DMS153 treated with DMSO at 0.1 percent for 48 hours (cell line): ENCODE data around the gene GALC.
A peak's percentile ranks its signal among the peaks of the same experiment; 100 is the strongest.

Source experiments
- DNase-seq: peaks from one replicate; lab custom pipeline; 2025; ENCODE audit not compliant: unreplicated experiment; lab: John Stamatoyannopoulos, UW

The GALC gene

GRCh38 chr14:87960013-87960787 lies 32.8 kb downstream of the GALC start:
- no peak for DNase-seq

- DNase-seq: no peak
Measured at GRCh38 chr14:87955501-87955900, 37.5 kb downstream of the GALC start.

- no peak for DNase-seq
Measured at GRCh38 chr14:87952307-87953094, 40.5 kb downstream of the GALC start.

- peak; percentile 33 for DNase-seq
Measured at GRCh38 chr14:87944987-87945604, 47.9 kb downstream of the GALC start.

GRCh38 chr14:87940894-87941293 lies 52.1 kb downstream of the GALC start:
- no peak for DNase-seq

GRCh38 chr14:87940382-87940781 lies 52.6 kb downstream of the GALC start:
- no peak for DNase-seq

GRCh38 chr14:87935886-87936285 lies 57.1 kb downstream of the GALC start:
- DNase-seq: peak; percentile 28

- no peak for DNase-seq
Measured at GRCh38 chr14:87935081-87935828, 57.7 kb downstream of the GALC start.

- DNase-seq: no peak
Measured at GRCh38 chr14:87934185-87934584, 58.8 kb downstream of the GALC start.

- DNase-seq: no peak
Measured at GRCh38 chr14:87916886-87917275, 76.1 kb downstream of the GALC start.

- no peak for DNase-seq
Measured at GRCh38 chr14:87916103-87916885, 76.7 kb downstream of the GALC start.

GRCh38 chr14:87908550-87908949 lies 84.4 kb downstream of the GALC start:
- DNase-seq: no peak

GRCh38 chr14:87901652-87902051 lies 91.3 kb downstream of the GALC start:
- DNase-seq: no peak

- no peak for DNase-seq
Measured at GRCh38 chr14:87901236-87901635, 91.7 kb downstream of the GALC start.

- no peak for DNase-seq
Measured at GRCh38 chr14:87899228-87899627, 93.8 kb downstream of the GALC start.

- no peak for DNase-seq
Measured at GRCh38 chr14:87898301-87898700, 94.7 kb downstream of the GALC start.

GRCh38 chr14:87896393-87897380 lies 96.3 kb downstream of the GALC start:
- peak; percentile 66 for DNase-seq

GRCh38 chr14:87894920-87895319 lies 98.1 kb downstream of the GALC start:
- DNase-seq: no peak

- no peak for DNase-seq
Measured at GRCh38 chr14:87892763-87893162, 100.2 kb downstream of the GALC start.
